ENCODE data around the gene ENHO.
A peak's percentile ranks its signal among the peaks of the same experiment; 100 is the strongest.

ENHO gene

GRCh38 chr9:34549407-34549732 is 26.6 kb upstream of the ENHO start:
- Histone ChIP-seq H3K36me3 (ENCODE audit: low read length) (no peaks in the 10 kb centered on the region), H3K79me2 (ENCODE audit: insufficient read depth, low read length) (no peaks in the 10 kb centered on the region)
- TF ChIP-seq CTCF (IDR thresholded peaks at IDR 0.05; ENCODE audit: insufficient read depth, low read length, poor library complexity, severe bottlenecking) = no peak
- no peak for TF ChIP-seq EZH2phosphoT487 (conservative IDR thresholded peaks at IDR 0.05; ENCODE audit: low read length)

GRCh38 chr9:34547960-34548611 is 25.3 kb upstream of the ENHO start:
- no peak for TF ChIP-seq EZH2phosphoT487 (conservative IDR thresholded peaks at IDR 0.05; ENCODE audit: low read length)
- peak; percentile 95 for TF ChIP-seq CTCF (IDR thresholded peaks at IDR 0.05; ENCODE audit: insufficient read depth, low read length, poor library complexity, severe bottlenecking)
- H2AFZ ChIP-seq (ENCODE audit: low read depth, low read length, severe bottlenecking) = no peak overlapping the region
- no peak overlapping the region for H3K4me3 ChIP-seq (ENCODE audit: insufficient read depth, low read length, poor library complexity, severe bottlenecking)
- no peaks in the 10 kb centered on the region for H3K79me2 ChIP-seq (ENCODE audit: insufficient read depth, low read length)
- no peak overlapping the region for H3K27ac ChIP-seq (ENCODE audit: low read depth, low read length)
- no peaks in the 10 kb centered on the region for H4K20me1 ChIP-seq (ENCODE audit: low read depth, low read length)
- no peaks in the 10 kb centered on the region for H3K9me2 ChIP-seq (replicated peaks; ENCODE audit: insufficient read depth, low read length)
- no peaks in the 10 kb centered on the region for H3F3A ChIP-seq (ENCODE audit: insufficient read depth)
- no peak overlapping the region for H3K9ac ChIP-seq (ENCODE audit: low read length)
- H3K36me3 ChIP-seq (ENCODE audit: low read length) = no peaks in the 10 kb centered on the region
- no peaks in the 10 kb centered on the region for H3K9me3 ChIP-seq (ENCODE audit: insufficient read depth, low read length)
- H3K4me2 ChIP-seq (ENCODE audit: low read depth, low read length, poor library complexity, severe bottlenecking) = no peak overlapping the region
- H3K27me3 ChIP-seq (ENCODE audit: low read length) = no peaks in the 10 kb centered on the region

More at GRCh38 chr9:34549407-34549732, 26.6 kb upstream of the ENHO start:
- Histone ChIP-seq H3K4me3 (ENCODE audit: insufficient read depth, low read length, poor library complexity, severe bottlenecking) (no peak overlapping the region), H4K20me1 (ENCODE audit: low read depth, low read length) (no peaks in the 10 kb centered on the region), H3K9me3 (ENCODE audit: insufficient read depth, low read length) (no peaks in the 10 kb centered on the region), H3K27ac (ENCODE audit: low read depth, low read length) (no peak overlapping the region), H3K4me2 (ENCODE audit: low read depth, low read length, poor library complexity, severe bottlenecking) (no peak overlapping the region), H3K9me2 (replicated peaks; ENCODE audit: insufficient read depth, low read length) (no peaks in the 10 kb centered on the region), H3F3A (ENCODE audit: insufficient read depth) (no peaks in the 10 kb centered on the region), H3K9ac (ENCODE audit: low read length) (no peak overlapping the region), H2AFZ (ENCODE audit: low read depth, low read length, severe bottlenecking) (no peak overlapping the region), H3K27me3 (ENCODE audit: low read length) (no peaks in the 10 kb centered on the region)

GRCh38 chr9:34546834-34547827 is 24.3 kb upstream of the ENHO start:
- Histone ChIP-seq H3K9me2 (replicated peaks; ENCODE audit: insufficient read depth, low read length) (no peaks in the 10 kb centered on the region), H3K9ac (ENCODE audit: low read length) (no peak overlapping the region), H3K9me3 (ENCODE audit: insufficient read depth, low read length) (no peaks in the 10 kb centered on the region), H3F3A (ENCODE audit: insufficient read depth) (no peaks in the 10 kb centered on the region), H3K36me3 (ENCODE audit: low read length) (no peaks in the 10 kb centered on the region), H3K4me2 (ENCODE audit: low read depth, low read length, poor library complexity, severe bottlenecking) (no peak overlapping the region), H4K20me1 (ENCODE audit: low read depth, low read length) (no peaks in the 10 kb centered on the region), H3K79me2 (ENCODE audit: insufficient read depth, low read length) (no peaks in the 10 kb centered on the region), H2AFZ (ENCODE audit: low read depth, low read length, severe bottlenecking) (no peak overlapping the region), H3K27me3 (ENCODE audit: low read length) (no peaks in the 10 kb centered on the region), H3K4me3 (ENCODE audit: insufficient read depth, low read length, poor library complexity, severe bottlenecking) (no peak overlapping the region), H3K27ac (ENCODE audit: low read depth, low read length) (no peak overlapping the region)
- TF ChIP-seq EZH2phosphoT487 (conservative IDR thresholded peaks at IDR 0.05; ENCODE audit: low read length) = no peak
- TF ChIP-seq CTCF (IDR thresholded peaks at IDR 0.05; ENCODE audit: insufficient read depth, low read length, poor library complexity, severe bottlenecking) = peak; percentile 91

Measured in SU-DHL-6 (cell line).